DMS153 treated with DMSO at 0.1 percent for 48 hours (cell line): ENCODE measurements around the gene MRPS11.
"Not testable (repeated sequence)": the region's sequence is repeated elsewhere in the genome, so short reads cannot be mapped to it uniquely, and the experiment has no call there.

ENCODE experiments used
- DNase-seq: peaks from one replicate; lab custom pipeline; 2025; ENCODE audit not compliant: unreplicated experiment; lab: John Stamatoyannopoulos, UW

MRPS11 gene

DNA sequence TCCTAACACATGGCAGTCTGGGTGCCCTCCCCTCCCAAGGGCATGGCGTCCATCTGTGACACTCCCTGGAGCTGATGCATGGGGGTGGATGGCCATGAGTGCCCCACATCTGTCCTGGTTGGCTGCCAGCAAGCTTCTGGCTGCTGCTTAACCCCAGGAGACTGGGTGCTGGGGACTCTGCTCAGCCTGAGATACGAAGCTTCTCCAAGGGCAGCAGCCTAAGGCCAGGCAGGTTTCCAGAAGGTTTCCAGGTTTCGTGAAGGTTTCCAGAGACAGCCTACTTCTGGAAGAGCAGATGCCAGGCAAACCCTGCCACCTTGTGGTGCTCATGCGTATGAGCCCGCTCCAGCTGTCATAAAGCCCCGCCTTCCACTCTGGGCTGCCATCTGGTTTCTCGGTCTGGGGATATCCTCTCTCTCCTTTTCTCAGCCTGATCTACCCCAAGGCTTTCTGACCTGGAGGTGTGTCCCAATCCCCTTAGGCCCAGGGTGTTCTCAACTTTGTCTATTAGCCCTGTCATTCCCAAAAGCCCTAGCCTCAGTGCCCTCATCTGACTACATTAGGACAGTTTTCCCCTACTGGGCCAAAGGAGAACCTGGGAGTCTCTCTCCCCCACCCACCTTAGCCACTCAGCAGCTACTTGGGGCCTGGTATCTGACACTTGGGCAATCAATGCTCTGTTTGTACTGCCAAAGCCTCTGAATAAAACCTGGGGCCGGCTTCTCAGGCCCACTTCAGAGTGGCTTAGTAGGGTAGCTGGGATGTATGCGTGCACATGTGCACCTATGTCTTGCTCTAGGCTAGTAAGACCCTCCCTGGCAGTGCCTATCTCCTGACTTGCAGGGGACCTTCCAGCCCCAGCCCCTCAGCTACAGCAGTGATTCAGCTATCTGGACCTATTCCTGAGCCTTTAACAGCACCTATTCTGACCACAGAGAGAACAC is 12.4 kb upstream of the MRPS11 start:
- no peak for DNase-seq

DNA sequence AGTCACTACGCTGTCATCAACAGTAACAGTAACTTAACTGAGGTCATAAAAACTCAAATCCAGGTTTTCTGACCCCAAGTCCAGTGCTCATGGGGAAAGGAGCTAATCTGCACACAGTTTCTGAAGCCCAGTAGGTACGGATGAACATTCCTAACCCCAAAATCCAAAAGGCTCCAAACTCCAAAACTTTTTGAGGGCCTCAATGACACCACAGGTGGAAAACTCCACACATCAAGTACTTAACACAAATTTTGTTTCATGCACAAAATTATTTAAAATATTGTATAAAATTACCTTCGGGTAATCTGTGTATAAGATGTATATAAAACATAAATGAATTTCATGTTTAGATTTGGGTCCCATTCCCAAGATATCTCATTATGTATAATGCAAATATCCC is 10.8 kb upstream of the MRPS11 start:
- no peak for DNase-seq

DNA sequence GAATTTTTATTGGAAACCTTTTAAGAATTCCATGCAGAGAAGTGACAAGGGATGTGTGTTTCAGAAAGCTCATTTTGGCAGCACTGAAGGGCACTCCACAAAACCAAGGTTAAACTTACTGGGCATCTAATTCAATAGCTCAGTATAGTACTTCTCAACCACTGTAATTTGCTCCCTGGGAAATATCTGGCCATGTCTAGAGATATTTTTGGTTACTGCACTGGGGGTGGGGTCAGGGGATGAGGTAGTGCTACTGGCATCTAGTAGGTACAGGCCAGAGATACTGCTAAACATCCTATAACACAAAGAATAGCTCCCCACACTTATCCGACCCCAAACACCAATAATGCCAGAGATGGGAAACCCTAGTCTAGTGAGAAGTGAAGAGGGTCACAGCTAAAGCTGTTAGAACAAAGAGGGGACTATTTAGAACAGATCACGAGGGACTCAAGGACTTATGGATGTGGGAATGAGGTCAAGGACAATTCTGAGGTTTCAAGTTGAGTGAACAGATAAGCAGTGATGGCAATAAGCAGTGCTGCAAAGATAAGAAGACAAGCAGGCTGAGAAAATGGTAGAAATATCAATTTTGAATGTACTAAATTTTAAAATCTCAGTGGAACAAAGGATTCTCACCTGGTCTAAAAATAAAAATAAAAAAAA is 3.5 kb upstream of the MRPS11 start:
- no peak for DNase-seq

DNA sequence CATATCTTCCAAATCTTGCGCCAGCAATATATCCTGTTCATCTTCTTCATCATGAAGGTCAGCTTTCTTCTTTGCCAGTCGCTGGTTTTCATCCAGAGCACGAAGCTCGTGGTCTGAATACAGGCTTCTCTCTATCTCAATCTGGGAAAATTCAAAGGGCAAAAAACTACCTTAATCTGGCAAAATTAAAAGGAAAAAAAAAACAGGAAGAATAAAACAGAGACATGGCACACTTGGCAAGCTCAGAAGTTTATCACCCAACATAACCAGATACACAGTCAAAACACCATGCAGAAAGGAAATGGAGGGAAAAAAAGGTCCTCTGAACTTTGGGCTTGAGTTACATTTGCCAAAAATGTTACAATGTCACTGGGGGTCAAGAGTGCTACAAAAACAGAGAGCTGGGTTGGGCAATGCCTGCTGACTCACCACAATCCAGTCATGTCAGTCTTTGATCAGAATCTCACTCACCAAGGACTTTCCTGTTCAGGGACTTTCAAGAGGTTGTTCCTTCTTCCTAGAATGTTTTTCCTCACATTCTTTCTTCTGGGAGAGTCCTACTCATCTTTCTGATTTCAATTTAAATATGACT is 1.8 kb upstream of the MRPS11 start:
- DNase-seq: no peak

DNA sequence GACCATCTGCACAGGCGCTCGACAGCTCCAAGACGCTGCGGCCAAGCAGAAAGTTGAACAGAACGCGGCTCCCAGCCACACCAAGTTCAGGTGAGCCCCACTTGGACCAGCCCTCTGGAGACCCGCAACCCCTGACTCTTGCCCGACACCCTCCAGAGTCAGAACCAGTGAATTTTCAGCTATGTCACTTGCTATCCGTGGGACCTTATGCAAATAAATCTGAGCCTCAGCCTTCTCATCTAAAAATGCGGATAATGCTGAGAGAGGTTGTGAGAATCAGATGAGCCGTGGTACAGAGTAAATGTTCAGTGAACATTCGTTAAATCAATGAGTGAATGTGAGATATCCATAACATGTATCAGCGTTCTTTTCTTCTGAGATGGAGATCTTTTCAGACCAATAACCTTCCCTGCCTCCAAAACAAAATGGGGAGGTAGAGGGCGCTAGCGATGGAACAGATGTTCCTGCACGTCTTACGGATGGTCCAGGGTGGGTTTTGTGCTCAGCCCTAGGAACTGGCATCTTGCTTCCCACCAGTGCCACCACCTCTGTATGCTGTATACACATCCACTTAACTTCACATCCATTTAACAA is 524 bp downstream of the MRPS11 start:
- no peak for DNase-seq

DNA sequence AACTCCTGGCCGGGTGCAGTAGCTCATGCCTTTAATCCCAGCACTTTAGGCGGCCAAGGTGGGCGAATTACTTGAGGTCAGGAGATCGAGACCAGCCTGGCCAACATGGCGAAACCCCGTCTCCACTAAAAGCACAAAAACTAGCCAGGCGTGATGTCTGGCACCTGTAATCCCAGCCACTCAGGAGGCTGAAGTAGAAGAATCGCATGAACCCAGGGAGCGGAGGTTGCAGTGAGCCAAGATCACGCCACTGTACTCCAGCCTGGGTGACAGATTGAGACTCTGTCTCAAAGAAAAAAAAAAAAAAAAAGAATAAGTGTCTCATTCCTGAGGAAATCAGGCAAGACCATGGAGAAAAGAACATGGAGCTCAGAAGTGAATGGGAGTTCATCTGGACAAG is 1.2 kb downstream of the MRPS11 start:
- not testable (repeated sequence) for DNase-seq

DNA sequence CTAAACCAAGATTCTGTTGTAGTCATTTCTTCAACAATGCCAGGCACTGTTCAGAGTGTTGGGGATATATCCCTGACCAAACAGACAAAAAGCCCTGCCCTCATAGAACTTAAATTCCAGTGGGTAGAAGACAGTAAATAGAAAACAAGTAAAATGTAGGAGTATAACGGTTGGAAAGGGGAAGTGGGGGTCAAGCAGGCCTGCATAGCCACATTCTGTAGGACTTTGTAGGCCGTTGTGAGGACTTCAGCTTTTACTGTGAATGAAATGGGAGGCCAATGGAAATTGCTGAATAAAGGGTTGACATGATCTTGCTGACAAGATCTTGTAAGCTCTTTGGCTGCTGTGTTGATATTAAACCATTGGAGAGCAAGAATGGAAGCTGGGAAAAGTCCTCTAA is 1.8 kb downstream of the MRPS11 start:
- DNase-seq: no peak

DNA sequence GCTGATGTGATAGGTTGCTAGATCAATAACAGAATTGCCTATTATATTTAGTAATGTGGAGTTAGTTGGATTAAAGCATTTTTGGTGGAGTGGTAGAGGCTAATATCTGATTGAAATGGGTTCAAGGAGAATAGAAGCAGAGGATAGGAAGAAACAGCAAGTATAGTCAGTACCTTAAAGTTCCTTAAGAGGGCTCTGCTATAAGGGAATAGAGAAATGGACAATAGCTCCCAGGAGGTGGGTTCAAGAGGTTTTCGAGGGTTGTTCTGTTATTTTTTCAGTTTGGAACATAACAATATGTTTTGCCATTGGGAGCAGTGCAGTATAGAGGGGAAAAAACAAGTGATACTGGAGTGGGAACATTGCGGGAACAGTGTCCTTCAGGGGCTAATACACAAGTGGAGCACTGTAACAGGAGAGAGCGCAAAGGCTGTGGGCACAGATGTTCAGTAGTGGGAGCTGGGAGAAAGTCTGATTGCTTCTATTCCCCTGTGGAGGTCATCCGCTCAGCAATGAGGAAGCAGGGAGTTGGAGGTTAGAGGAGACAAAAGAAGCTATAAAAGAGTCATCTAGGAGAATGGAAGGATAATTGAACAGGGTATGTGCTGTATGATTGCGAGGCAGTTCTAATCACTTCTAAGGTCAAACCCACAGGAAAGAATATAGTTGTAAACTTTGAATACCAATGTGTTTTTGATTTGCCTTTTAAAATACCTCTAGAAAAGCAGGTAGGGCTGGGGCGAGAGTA is 3.3 kb downstream of the MRPS11 start:
- DNase-seq: no peak

DNA sequence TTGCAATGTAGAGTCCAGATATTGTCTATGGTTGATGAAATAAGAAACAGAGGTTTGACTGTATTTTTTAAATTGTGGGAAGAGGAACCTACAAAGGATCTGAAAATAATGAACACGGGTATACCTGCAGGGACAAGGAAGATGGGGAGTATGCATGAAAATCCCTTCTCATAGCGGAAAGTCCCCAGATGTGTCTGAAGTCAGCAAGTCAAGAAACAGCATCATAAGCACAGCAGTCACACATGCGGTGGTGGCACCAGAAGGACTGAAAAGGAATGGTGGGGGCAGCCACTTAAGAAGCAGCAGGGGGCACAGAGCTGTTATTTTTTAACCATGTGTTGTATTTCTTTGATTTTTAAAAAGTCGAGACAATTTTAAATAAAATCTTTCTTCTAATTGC is 4.7 kb downstream of the MRPS11 start:
- DNase-seq: no peak

DNA sequence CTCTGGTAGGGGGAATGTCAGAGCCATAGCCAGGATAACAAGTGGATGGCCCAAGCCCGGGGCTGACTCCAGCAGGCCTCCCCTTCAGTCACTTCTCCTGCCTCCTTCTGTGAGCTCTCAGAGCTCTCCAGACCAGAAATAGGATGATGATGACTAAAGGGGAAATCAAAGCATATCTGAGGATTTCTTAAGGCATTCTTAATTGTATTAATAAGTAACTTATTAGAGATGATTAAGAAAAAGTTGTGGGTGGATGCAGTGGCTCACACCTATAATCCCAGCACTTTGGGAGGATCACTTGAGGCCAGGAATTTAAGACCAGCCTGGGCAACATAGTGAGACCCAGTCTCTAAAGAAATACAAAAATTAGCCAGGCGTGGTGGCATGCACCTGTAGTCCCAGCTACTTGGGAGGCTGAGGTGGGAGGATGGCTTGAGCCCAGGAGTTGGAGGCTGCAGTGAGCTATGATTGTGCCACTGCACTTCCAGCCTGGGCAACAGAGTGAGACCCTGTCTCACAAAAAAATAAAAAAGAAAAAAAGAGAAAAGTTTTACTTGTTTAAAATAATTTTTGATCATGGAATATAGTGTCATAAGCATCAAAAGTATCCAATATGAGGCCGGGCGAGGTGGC is 6.3 kb downstream of the MRPS11 start:
- not testable (repeated sequence) for DNase-seq

DNA sequence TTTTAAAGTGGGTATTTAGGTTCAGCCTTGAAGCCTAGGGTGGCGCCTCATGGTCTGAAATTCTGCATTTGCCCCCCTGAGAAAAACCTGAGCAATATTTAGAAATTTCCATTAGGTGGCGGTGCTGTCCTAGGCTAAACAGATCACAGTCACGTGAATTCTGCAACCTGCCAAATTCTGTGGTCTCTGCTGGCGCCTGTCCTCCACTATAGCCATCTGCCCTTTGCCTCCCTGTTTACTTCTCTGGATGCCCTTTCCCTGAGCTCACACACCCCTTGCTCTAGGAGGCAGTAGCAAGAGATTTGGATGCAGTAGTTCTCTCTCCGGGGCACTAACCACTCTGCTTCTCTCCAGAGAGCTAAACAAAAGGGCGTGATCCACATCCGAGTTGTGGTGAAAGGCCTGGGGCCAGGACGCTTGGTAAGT is 9.1 kb downstream of the MRPS11 start:
- peak; percentile 4 for DNase-seq

DNA sequence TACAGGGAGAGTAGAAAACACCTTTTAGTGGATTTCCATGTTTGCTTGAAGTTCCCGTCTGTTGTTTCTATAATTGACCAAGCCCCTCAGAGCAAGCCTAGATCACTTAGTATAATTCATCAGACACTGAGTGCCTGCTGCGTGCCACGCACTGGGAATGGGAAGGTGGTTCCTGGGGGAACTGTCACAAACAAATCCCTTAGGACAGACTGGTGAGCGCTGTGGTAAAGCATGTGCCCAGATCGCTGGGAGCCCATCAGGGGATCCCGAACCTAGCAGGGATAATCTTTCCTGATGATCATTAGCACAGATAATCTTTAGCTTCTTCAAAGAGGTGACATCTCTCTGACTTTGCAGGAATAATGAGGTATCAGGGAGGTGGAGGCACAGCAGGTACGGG is 9.6 kb downstream of the MRPS11 start:
- DNase-seq: no peak

DNA sequence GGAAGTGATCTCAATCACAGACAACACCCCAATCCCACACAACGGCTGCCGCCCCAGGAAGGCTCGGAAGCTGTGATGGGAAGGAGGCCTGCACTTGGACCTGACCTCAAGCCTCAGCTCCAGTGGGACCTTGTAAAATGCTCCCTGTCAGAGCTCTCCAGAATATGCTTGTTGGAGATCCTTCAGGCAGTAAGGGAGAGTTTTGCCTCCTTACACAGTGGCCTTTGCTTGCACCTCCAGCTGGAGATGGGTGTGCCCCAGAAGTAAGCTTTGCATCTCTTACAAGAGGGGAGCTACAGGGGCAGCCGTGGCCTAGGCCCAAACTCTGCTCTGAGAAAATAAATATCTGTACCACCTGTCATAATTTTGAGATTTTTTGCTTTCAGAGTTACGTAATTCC is 10.4 kb downstream of the MRPS11 start:
- DNase-seq: no peak

DNA sequence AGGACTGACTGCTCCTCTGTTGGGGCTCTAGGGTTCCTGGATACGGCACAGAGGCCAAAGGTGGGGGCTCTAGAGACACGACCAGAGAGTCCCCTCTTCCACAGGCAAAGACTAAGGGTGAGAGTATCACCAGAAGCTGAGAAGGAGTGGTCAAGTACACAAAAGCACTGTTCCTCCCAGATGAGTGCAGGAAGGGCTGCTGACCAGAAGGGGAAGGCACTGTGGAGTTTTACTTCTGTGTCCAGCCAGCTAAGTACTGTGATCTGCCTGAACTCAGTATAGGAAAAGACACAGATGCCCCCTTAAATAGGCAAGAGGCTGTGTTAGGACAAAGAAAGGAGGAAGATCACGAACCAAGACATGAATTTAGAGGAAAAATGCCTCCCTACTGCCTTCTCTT is 11.7 kb downstream of the MRPS11 start:
- no peak for DNase-seq

DNA sequence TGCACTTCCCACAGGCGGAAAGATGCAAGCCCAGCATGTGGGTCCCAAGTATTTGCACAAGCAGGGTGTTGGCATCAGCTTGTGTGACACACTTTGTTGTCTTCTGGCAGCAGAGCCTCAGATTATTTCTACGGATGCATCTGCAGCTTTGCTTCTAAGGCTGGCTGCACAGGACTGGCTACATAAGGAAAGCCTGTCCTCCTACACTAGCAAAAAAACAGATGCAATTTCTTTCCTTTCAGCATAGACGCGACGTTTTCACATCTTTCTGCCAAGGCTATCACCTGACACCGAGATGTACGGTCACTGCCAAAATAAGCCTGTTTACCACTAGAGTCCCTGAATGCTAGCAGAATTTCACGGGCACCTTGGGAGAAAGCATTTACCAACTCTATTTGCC is 13.5 kb downstream of the MRPS11 start:
- DNase-seq: no peak

DNA sequence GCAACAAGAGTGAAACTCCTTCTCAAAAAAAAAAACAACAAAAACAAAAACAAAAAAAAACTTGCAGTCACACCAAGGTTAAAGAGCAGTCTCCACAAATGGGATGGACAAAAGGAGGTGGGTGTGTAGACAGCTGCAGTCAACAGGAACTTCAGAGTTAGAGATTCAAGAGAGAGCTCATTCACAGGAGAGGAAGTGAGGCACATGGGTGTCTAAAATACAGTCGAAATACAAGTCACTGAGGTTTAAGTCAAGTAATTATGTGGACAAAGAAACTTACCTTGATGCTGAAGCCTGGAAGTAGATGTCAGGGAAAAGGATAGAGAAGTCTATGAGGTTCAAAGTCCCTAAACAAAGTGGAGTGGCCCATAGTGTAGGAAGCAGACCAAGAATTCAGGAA is 14.8 kb downstream of the MRPS11 start:
- DNase-seq: no peak

DNA sequence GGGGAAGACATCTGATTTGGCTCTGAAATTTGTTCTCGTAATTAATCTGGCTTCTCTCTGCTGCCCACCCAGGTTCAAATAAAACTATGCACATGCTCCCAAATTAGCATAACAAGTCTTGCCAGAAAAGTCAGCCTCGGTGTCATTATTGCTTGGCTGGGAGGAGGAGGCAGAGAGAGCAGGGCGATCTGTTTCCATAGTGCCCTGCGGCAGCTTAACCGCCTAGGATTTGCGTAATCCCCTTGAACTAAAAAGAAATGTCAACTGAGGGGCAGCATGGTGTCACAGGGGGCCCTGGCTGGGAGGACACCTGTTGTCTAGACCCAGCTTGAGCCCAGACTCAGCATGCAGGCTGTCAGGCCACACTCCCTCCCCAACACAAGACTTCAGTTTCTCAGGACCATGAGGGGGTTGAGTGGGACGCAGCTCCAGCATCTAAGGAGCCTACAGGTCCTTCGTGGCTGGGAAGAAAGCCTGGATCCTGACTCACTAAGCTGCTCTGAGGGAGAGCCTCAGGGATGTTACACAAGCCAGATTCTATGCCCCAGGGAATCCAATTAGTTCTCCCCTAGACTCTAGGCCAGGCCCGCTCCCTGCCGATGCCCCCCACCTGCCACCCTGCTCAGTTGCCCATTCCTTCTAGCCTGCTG is 17.3 kb downstream of the MRPS11 start:
- DNase-seq: no peak

DNA sequence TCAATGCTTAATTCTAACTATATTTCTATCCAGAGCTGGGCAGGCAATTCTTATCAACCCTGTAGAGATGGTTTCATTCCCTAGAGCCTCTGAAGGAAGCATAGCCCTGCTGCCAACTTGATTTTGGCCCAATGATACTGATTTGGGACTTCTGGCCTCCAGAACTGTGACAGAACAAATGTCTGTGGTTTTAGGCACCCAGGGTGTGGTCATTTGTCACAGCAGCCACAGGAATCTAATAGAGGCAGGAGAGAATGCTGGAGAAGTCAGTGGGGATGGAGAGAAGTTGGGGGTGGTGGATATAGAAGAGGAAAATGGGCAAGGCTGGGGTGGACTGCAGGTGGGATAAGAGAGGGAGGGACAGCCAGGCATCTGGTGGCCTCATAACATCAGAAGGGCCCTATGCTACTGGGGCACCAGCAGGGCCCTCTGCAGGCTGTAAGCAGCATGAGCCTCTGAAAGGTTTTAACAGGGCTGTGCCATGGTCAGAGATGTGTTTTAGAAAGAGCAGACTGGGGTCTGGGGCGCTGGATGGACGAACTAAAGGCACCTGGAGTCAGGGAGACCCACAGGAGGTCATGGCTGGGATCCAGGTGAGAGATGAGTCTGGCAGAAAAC is 19.8 kb downstream of the MRPS11 start:
- DNase-seq: no peak

DNA sequence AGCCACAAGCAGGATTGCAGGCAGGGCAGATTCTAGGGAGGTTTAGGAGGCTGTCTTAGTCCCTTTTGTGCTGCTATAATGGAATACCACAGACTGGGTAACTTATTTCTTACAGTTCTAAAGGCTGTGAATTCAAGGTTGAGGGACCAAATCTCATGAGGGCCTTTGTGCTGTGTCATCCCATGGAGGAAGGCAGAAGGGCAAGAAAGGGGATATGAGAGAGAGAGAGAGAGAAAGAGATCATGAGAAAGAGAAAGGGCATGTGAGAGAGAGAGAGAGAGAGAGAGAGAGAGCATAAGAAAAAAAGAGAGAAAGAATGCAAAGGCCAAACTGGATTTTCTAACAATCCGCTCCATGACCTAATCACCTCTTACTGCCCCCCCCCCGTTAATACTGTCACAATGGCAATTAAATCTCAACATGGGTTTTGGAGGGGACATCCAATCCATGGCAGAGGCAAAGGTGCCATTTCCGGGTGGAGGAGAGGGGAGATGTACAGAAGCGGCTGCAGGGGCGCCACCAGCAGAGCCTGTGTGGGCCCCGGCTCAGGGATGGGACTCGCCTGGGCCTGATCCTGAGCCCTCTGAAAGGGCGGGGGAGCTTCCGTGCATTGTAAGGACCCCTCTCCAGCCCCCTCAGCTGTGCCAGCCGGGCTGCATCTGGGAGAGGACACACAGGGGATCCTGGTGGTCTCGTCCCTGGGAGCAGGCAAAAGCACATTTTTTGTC is 20.5 kb downstream of the MRPS11 start:
- no peak for DNase-seq
